DOHH2 (cell line): ENCODE measurements around the gene LRMDA.

Source experiments
- CTCF ChIP-seq: fragments of 200-600 bp; sonication (generic); IDR thresholded peaks from one replicate; pipeline ENCODE4 v1.5.1; 2014; ENCODE audit warnings: antibody characterized with exemption, mild to moderate bottlenecking, low read depth, low read length; ENCODE audit not compliant: poor library complexity, severe bottlenecking
- EZH2phosphoT487 ChIP-seq: fragments of 200-600 bp; sonication (generic); IDR thresholded peaks from 2 replicates; pipeline ENCODE4 v1.6.1; 2017; ENCODE audit warnings: borderline replicate concordance, mild to moderate bottlenecking, antibody characterized with exemption, low read length, moderate library complexity, mixed read lengths

- TF ChIP-seq CTCF, result no peak
- no peak for TF ChIP-seq EZH2phosphoT487
These were observed 710.0 kb downstream of the LRMDA start for GRCh38 chr10:76141376-76141775.
